Testis (tissue), 2 donors: ENCODE data around the gene SLIT3.

Source experiments
- CTCF ChIP-seq, 3 experiments: fragments of 450-650 bp in 2 of 3; fragments of 200-600 bp in 1 of 3; sonication (generic) in 1 of 3; IDR thresholded peaks; one replicate each; pipeline ENCODE4 v1.5.1; 2016 to 2019; ENCODE audit warnings: antibody characterized with exemption in 3 of 3, mild to moderate bottlenecking in 2 of 3, moderate library complexity in 1 of 3
- POLR2A ChIP-seq: fragments of 450-650 bp; IDR thresholded peaks from one replicate; pipeline ENCODE4 v1.6.1; 2017; ENCODE audit warnings: antibody characterized with exemption, mild to moderate bottlenecking, moderate library complexity

GRCh38 chr5:169099801-169100734, 200.9 kb downstream of the SLIT3 start:
- no peak for TF ChIP-seq CTCF (IDR thresholded peaks at IDR 0.05)
- no peak for TF ChIP-seq POLR2A
